GM12801 (cell line): Measurements from ENCODE around the gene RGS2.

Experiments
- CTCF ChIP-seq: IDR thresholded peaks from one replicate; pipeline ENCODE4 v1.5.1; 2011; ENCODE audit warnings: control low read depth; ENCODE audit not compliant: insufficient read length; ENCODE audit errors: extremely low read depth

The RGS2 gene

GRCh38 chr1:192766876-192767275 lies 42.0 kb upstream of the RGS2 start:
- TF ChIP-seq CTCF, result no peak

- TF ChIP-seq CTCF, result no peak
These were observed 41.0 kb upstream of the RGS2 start for GRCh38 chr1:192767798-192768197.

- TF ChIP-seq CTCF, result no peak
These were observed 40.4 kb upstream of the RGS2 start for GRCh38 chr1:192768463-192768862.

GRCh38 chr1:192771341-192771740 lies 37.5 kb upstream of the RGS2 start:
- TF ChIP-seq CTCF, result no peak

GRCh38 chr1:192775631-192776030 lies 33.2 kb upstream of the RGS2 start:
- no peak for TF ChIP-seq CTCF

- no peak for TF ChIP-seq CTCF
These were observed 32.6 kb upstream of the RGS2 start for GRCh38 chr1:192776206-192776605.

GRCh38 chr1:192776998-192777397 lies 31.8 kb upstream of the RGS2 start:
- TF ChIP-seq CTCF, result no peak

- TF ChIP-seq CTCF, result no peak
These were observed 25.0 kb upstream of the RGS2 start for GRCh38 chr1:192783791-192784190.
